GM23338 (cell line): ENCODE data around the gene FASTKD3. TPM values are rescaled to one million over a fixed set of nuclear protein-coding genes. Genes with fewer than 3 reads are reported as not detected.

ENCODE experiments used
- ATAC-seq: fragments of 200-7000 bp; cut with Tn5 transposase; 3 replicates; pipeline ENCODE4 v1.9.1; 2020
- DNase-seq: peaks from one replicate; pipeline ENCODE4 v3.0.0-alpha.2; 2015; ENCODE audit warnings: low spot score
- H2AFZ ChIP-seq: fragments of 200-600 bp; sonication (generic); 2 replicates; pipeline ENCODE4 v1.8.0; 2016; ENCODE audit warnings: antibody characterized with exemption, mild to moderate bottlenecking, moderate library complexity
- H3F3A ChIP-seq: fragments of 200-600 bp; sonication (generic); replicated peaks from 2 replicates; pipeline ENCODE4 v1.8.0; 2017; ENCODE audit warnings: antibody characterized with exemption, mixed run types, low read depth
- H3K27ac ChIP-seq: fragments of 200-600 bp; sonication (generic); 2 replicates; pipeline ENCODE4 v1.6.1; 2016; ENCODE audit warnings: low read depth
- H3K27me3 ChIP-seq: fragments of 200-600 bp; sonication (generic); 2 replicates; pipeline ENCODE4 v1.8.0; 2016; ENCODE audit warnings: mild to moderate bottlenecking, mixed run types, moderate library complexity; ENCODE audit not compliant: insufficient read depth
- H3K36me3 ChIP-seq: fragments of 200-600 bp; sonication (generic); 2 replicates; pipeline ENCODE4 v1.8.0; 2016; ENCODE audit warnings: mild to moderate bottlenecking; ENCODE audit not compliant: insufficient read depth
- H3K4me1 ChIP-seq: fragments of 200-600 bp; sonication (generic); 2 replicates; pipeline ENCODE4 v1.8.0; 2016; ENCODE audit warnings: mild to moderate bottlenecking, moderate library complexity; ENCODE audit not compliant: insufficient read depth
- H3K4me2 ChIP-seq: fragments of 200-600 bp; sonication (generic); 2 replicates; pipeline ENCODE4 v1.7.1; 2017; ENCODE audit warnings: mixed run types
- H3K4me3 ChIP-seq: fragments of 200-600 bp; sonication (generic); 2 replicates; pipeline ENCODE4 v1.6.1; 2016; ENCODE audit warnings: mixed run types
- H3K79me2 ChIP-seq: fragments of 200-600 bp; sonication (generic); replicated peaks from 2 replicates; pipeline ENCODE4 v1.8.0; 2017; ENCODE audit warnings: mild to moderate bottlenecking; ENCODE audit not compliant: insufficient read depth
- H3K9me2 ChIP-seq: fragments of 200-600 bp; sonication (generic); 2 replicates; pipeline ENCODE4 v1.8.0; 2017; ENCODE audit not compliant: insufficient read depth
- H4K20me1 ChIP-seq: fragments of 200-600 bp; sonication (generic); replicated peaks from 2 replicates; pipeline ENCODE4 v1.8.0; 2017; ENCODE audit warnings: mild to moderate bottlenecking; ENCODE audit not compliant: insufficient read depth
- H3K27ac Mint-ChIP-seq: 2 replicates; pipeline ENCODE4 v1.8.0; 2020; ENCODE audit warnings: inconsistent platforms, mild to moderate bottlenecking, moderate library complexity, mixed read lengths
- H3K27me3 Mint-ChIP-seq: 3 replicates; pipeline ENCODE4 v1.8.0; 2022; ENCODE audit warnings: low read depth, mild to moderate bottlenecking, moderate library complexity, mixed read lengths, inconsistent platforms; ENCODE audit not compliant: insufficient read depth, poor library complexity
- H3K36me3 Mint-ChIP-seq: 3 replicates; pipeline ENCODE4 v1.8.0; 2021; ENCODE audit warnings: low read depth, mild to moderate bottlenecking, inconsistent platforms, moderate library complexity, mixed read lengths
- H3K4me1 Mint-ChIP-seq: 3 replicates; pipeline ENCODE4 v1.8.0; 2020; ENCODE audit warnings: mild to moderate bottlenecking, inconsistent platforms, mixed read lengths
- H3K4me3 Mint-ChIP-seq: 3 replicates; pipeline ENCODE4 v1.8.0; 2021; ENCODE audit warnings: moderate library complexity, mild to moderate bottlenecking, inconsistent platforms, mixed read lengths
- H3K9me3 Mint-ChIP-seq: 3 replicates; pipeline ENCODE4 v1.8.0; 2020; ENCODE audit warnings: moderate library complexity, mild to moderate bottlenecking, inconsistent platforms, mixed read lengths
- CREB1 ChIP-seq: fragments of 250-450 bp; sonication (Bioruptor Pico); IDR thresholded peaks from 2 replicates; pipeline ENCODE4 v1.5.0; 2020; ENCODE audit warnings: low read depth, mild to moderate bottlenecking, moderate library complexity
- EZH2 ChIP-seq: fragments of 200-600 bp; sonication (generic); IDR thresholded peaks from one replicate; pipeline ENCODE4 v1.8.0; 2017; ENCODE audit warnings: antibody characterized with exemption, mild to moderate bottlenecking, low read depth; ENCODE audit not compliant: unreplicated experiment
- EZH2phosphoT487 ChIP-seq: fragments of 200-600 bp; sonication (generic); IDR thresholded peaks from one replicate; pipeline ENCODE4 v1.8.1; 2018; ENCODE audit warnings: antibody characterized with exemption; ENCODE audit not compliant: unreplicated experiment
- JUNB ChIP-seq: IDR thresholded peaks from one replicate; pipeline ENCODE4 v1.6.1; 2016; ENCODE audit warnings: antibody characterized with exemption; ENCODE audit not compliant: unreplicated experiment
- POLR2AphosphoS5 ChIP-seq: IDR thresholded peaks from 2 replicates; pipeline ENCODE4 v1.6.1; 2016; ENCODE audit warnings: antibody characterized with exemption, low read depth
- STAT1 ChIP-seq: IDR thresholded peaks from one replicate; pipeline ENCODE4 v1.6.1; 2016; ENCODE audit warnings: antibody characterized with exemption; ENCODE audit not compliant: unreplicated experiment
- ZNF114 ChIP-seq: fragments of 250-450 bp; sonication (Bioruptor Pico); IDR thresholded peaks from 2 replicates; pipeline ENCODE4 v1.5.0; 2020; ENCODE audit warnings: mild to moderate bottlenecking, moderate library complexity
- ZNF331 ChIP-seq: fragments of 250-450 bp; sonication (Bioruptor Pico); IDR thresholded peaks from 2 replicates; pipeline ENCODE4 v1.5.0; 2020; ENCODE audit warnings: low read depth, mild to moderate bottlenecking, moderate library complexity
- polyA plus RNA-seq: library from polyadenylated mRNA; unstranded; fragments of >200 nt; fragmentation: Nextera tagmentation; extraction: Ambion mirVana; gene quantifications from 2 replicates; pipeline ENCODE4 v1.2.1, GENCODE V29; 2016
- total RNA-seq: library from RNA; depleted of rRNA; stranded (reverse); fragments of >200 nt; shearing (Covaris generic); gene quantifications from 2 replicates; pipeline ENCODE4 v1.2.3, GENCODE V29; 2014
- TF ChIP-seq, protein P1 (sequence below), 2 experiments: fragments of 200-600 bp in 1 of 2; sonication (generic) in 1 of 2; conservative IDR thresholded peaks; 2 replicates each; pipeline versions ENCODE4 v1.5.1 to v1.6.1; 2016 to 2017; ENCODE audit warnings: antibody characterized with exemption in 2 of 2, low read depth in 2 of 2, mild to moderate bottlenecking in 2 of 2, moderate library complexity in 1 of 2
- TF ChIP-seq, protein P2 (sequence below): IDR thresholded peaks from one replicate; pipeline ENCODE4 v1.6.1; 2018; ENCODE audit warnings: antibody characterized with exemption; ENCODE audit not compliant: unreplicated experiment
- TF ChIP-seq, protein P3 (sequence below): IDR thresholded peaks from 2 replicates; pipeline ENCODE4 v1.6.1; 2016; ENCODE audit warnings: antibody characterized with exemption

The FASTKD3 gene
- total and polyA plus RNA-seq, 2 experiments from 2014 or later = 10.8 to 13.5 TPM

DNA sequence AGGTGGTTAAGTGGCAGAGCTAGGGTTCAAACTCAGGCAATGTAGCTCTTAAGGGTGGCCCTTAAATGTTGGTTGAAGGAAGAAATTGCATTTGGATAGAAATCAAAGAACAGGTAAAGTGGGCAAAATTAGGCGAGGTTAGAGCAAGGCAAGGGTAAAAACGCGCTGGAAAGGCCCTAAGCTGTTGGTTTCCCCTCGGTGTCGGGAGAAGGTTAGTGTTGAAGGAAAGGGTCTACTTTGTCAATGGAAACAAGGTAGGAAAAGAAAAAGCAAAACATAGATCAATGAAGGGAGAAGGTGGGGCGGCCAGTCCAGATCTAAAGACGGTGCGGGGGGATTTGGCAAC is 431 bp downstream of the FASTKD3 start:
- Histone ChIP-seq H3K27me3 (no peaks in the 10 kb centered on the region), H3K4me2 (peak overlapping the region; percentile 91), H3F3A (no peaks in the 10 kb centered on the region), H3K27ac (no peak overlapping the region), H2AFZ (peak overlapping the region; percentile 97), H4K20me1 (peaks cover 34% of the 10 kb centered on the region), H3K4me3 (peak overlapping the region; percentile 90), H3K36me3 (no peaks in the 10 kb centered on the region), H3K79me2 (peaks cover 59% of the 10 kb centered on the region), H3K9me2 (no peaks in the 10 kb centered on the region), H3K4me1 (peaks cover 22% of the 10 kb centered on the region; the same call in 1 of the 2 replicates)
- peaks cover 4% of the 10 kb centered on the region; the same call in 1 of the 3 replicates for H3K9me3 Mint-ChIP-seq
- peak overlapping the region; percentile 97 for H3K4me3 Mint-ChIP-seq
- H3K4me1 Mint-ChIP-seq = peaks cover 15% of the 10 kb centered on the region
- ATAC-seq (peak; percentile 24), DNase-seq (no peak)
- peak overlapping the region; percentile 77 for H3K27ac Mint-ChIP-seq
- TF ChIP-seq EZH2 (no peak), POLR2AphosphoS5 (no peak), ZNF331 (CRISPR knock-in tag) (no peak), JUNB (no peak), CREB1 (CRISPR knock-in tag) (no peak), EZH2phosphoT487 (no peak), ZNF114 (no peak), STAT1 (no peak)
- TF ChIP-seq, protein P1, sequence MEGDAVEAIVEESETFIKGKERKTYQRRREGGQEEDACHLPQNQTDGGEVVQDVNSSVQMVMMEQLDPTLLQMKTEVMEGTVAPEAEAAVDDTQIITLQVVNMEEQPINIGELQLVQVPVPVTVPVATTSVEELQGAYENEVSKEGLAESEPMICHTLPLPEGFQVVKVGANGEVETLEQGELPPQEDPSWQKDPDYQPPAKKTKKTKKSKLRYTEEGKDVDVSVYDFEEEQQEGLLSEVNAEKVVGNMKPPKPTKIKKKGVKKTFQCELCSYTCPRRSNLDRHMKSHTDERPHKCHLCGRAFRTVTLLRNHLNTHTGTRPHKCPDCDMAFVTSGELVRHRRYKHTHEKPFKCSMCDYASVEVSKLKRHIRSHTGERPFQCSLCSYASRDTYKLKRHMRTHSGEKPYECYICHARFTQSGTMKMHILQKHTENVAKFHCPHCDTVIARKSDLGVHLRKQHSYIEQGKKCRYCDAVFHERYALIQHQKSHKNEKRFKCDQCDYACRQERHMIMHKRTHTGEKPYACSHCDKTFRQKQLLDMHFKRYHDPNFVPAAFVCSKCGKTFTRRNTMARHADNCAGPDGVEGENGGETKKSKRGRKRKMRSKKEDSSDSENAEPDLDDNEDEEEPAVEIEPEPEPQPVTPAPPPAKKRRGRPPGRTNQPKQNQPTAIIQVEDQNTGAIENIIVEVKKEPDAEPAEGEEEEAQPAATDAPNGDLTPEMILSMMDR (conservative IDR thresholded peaks at IDR 0.05; ENCODE audit: low read depth in 2 of 2) = no peak
- TF ChIP-seq, protein P2, sequence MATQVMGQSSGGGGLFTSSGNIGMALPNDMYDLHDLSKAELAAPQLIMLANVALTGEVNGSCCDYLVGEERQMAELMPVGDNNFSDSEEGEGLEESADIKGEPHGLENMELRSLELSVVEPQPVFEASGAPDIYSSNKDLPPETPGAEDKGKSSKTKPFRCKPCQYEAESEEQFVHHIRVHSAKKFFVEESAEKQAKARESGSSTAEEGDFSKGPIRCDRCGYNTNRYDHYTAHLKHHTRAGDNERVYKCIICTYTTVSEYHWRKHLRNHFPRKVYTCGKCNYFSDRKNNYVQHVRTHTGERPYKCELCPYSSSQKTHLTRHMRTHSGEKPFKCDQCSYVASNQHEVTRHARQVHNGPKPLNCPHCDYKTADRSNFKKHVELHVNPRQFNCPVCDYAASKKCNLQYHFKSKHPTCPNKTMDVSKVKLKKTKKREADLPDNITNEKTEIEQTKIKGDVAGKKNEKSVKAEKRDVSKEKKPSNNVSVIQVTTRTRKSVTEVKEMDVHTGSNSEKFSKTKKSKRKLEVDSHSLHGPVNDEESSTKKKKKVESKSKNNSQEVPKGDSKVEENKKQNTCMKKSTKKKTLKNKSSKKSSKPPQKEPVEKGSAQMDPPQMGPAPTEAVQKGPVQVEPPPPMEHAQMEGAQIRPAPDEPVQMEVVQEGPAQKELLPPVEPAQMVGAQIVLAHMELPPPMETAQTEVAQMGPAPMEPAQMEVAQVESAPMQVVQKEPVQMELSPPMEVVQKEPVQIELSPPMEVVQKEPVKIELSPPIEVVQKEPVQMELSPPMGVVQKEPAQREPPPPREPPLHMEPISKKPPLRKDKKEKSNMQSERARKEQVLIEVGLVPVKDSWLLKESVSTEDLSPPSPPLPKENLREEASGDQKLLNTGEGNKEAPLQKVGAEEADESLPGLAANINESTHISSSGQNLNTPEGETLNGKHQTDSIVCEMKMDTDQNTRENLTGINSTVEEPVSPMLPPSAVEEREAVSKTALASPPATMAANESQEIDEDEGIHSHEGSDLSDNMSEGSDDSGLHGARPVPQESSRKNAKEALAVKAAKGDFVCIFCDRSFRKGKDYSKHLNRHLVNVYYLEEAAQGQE = no peak
- TF ChIP-seq, protein P3, sequence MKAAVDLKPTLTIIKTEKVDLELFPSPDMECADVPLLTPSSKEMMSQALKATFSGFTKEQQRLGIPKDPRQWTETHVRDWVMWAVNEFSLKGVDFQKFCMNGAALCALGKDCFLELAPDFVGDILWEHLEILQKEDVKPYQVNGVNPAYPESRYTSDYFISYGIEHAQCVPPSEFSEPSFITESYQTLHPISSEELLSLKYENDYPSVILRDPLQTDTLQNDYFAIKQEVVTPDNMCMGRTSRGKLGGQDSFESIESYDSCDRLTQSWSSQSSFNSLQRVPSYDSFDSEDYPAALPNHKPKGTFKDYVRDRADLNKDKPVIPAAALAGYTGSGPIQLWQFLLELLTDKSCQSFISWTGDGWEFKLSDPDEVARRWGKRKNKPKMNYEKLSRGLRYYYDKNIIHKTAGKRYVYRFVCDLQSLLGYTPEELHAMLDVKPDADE = no peak
- H3K36me3 Mint-ChIP-seq = peaks cover 17% of the 10 kb centered on the region
- peaks cover 4% of the 10 kb centered on the region for H3K27me3 Mint-ChIP-seq
